ENCODE data around the gene TACR1.

- TF ChIP-seq FOXA1 (IDR thresholded peaks at IDR 0.05), result no peak
- no peak for TF ChIP-seq ZNF384 (IDR thresholded peaks at IDR 0.05)
- TF ChIP-seq SP1 (IDR thresholded peaks at IDR 0.05), result no peak
- no peak for TF ChIP-seq ARNT (IDR thresholded peaks at IDR 0.05)
- no peak for TF ChIP-seq FOXK2 (IDR thresholded peaks at IDR 0.05)
- TF ChIP-seq HDGF (IDR thresholded peaks at IDR 0.05; ENCODE audit: borderline replicate concordance), result no peak
- TF ChIP-seq BHLHE40 (IDR thresholded peaks at IDR 0.05; ENCODE audit: borderline replicate concordance), result no peak
- TF ChIP-seq CTBP1 (IDR thresholded peaks at IDR 0.05; ENCODE audit: borderline replicate concordance), result no peak
- TF ChIP-seq FOXM1 (IDR thresholded peaks at IDR 0.05; ENCODE audit: borderline replicate concordance), result no peak
- no peak for TF ChIP-seq TARDBP (IDR thresholded peaks at IDR 0.05)
These were observed 60.1 kb downstream of the TACR1 start for GRCh38 chr2:75139171-75139570.
